GM12891 (cell line): ENCODE results near the gene SLC12A3.

ENCODE experiments used
- DNase-seq: peaks from one replicate; pipeline ENCODE4 v3.0.0; 2011; ENCODE audit warnings: low spot score; ENCODE audit not compliant: insufficient read length
- FAIRE-seq: peaks from 2 replicates; lab custom pipeline; 2011; peaks lifted over from hg19 to GRCh38; lab: Jason Lieb, UNC
- PAX5 ChIP-seq: IDR thresholded peaks from 2 replicates; pipeline ENCODE4 v1.6.1; 2011; ENCODE audit warnings: low read length, moderate library complexity, mild to moderate bottlenecking; ENCODE audit not compliant: insufficient read depth, severe bottlenecking
- POLR2A ChIP-seq: IDR thresholded peaks from 2 replicates; pipeline ENCODE4 v1.6.1; 2011; ENCODE audit warnings: low read depth, low read length, control low read depth
- POLR2AphosphoS5 ChIP-seq: IDR thresholded peaks from 2 replicates; pipeline ENCODE4 v1.6.1; 2011; ENCODE audit warnings: low read depth, low read length, control low read depth
- POU2F2 ChIP-seq: IDR thresholded peaks from 2 replicates; pipeline ENCODE4 v1.6.1; 2011; ENCODE audit warnings: low read depth, mild to moderate bottlenecking, control low read depth, low read length, moderate library complexity
- SPI1 ChIP-seq: IDR thresholded peaks from 2 replicates; pipeline ENCODE4 v1.6.1; 2011; ENCODE audit warnings: low read depth, low read length, control low read depth
- TAF1 ChIP-seq: IDR thresholded peaks from 2 replicates; pipeline ENCODE4 v1.6.1; 2011; ENCODE audit warnings: low read depth, low read length, control low read depth

The SLC12A3 gene

DNA sequence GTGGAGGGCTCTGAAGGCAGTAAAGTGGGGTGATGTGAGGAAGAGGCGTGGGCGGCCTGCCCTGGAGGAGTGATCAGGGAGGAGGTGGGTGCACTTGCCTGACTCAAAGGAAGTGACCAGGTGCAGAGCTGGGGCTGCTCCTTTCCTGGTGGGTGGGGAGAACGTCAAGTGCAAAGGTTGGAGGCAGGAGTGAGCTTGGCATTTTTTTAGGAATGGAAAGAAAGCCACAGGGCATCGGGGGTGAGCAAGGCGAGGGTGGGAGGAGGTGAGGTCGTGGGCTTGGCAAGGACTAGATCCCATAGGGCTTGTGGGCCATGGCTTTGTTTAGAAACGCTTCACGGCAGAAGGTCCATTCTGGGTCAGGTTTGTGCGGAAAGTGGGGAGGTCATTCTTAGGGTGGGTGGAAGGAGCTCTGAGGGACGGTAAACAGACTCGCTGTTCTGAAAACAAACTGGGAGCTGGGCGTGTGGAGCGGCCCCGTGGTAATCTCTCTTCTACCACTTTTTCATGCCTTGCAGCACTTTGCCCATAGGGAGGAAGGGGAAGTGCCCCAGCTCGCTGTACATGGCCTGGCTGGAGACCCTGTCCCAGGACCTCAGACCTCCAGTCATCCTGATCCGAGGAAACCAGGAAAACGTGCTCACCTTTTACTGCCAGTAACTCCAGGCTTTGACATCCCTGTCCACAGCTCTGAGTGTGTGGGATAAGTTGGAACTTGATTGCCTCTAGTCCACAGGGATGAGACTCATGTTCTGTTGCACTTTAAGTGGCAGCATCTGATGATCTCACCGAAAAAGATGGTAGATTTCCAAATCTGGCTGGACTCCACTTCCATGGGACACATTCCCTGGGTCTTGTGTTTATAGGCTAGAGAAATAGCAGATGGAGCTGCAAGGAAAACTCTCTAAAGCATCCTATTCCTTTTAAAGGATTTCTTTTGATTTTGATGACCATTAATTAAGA lies 48.0 kb downstream of the SLC12A3 start:
- TF ChIP-seq SPI1 (peak; percentile 55), POLR2A (no peak)
- FAIRE-seq: peak; percentile 56
- no peak for DNase-seq

DNA sequence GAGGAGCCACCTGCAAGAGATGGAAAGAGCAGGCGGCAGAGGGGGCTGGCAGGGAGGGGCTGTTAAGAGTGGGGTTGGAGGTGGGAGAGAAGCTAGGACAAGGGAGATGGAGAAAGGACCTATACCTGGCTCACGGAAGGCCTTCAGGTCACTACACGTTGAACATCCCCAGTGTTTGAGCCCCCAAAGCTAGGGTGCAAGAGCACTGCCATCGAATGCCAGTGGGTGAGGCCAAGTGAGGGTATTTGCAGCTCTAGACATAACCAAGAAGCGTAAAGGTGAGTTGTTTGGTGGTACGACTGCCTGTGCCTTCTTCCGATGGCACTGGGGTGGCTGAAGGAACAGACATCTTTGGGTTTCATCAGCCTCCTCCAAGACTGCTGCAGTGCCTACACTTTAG lies 49.9 kb downstream of the SLC12A3 start:
- no peak for TF ChIP-seq PAX5
- no peak for TF ChIP-seq POLR2A
- no peak for TF ChIP-seq POU2F2
- no peak for TF ChIP-seq TAF1
- TF ChIP-seq SPI1: no peak
- no peak for TF ChIP-seq POLR2AphosphoS5
- no peak for DNase-seq
- no peak for FAIRE-seq

DNA sequence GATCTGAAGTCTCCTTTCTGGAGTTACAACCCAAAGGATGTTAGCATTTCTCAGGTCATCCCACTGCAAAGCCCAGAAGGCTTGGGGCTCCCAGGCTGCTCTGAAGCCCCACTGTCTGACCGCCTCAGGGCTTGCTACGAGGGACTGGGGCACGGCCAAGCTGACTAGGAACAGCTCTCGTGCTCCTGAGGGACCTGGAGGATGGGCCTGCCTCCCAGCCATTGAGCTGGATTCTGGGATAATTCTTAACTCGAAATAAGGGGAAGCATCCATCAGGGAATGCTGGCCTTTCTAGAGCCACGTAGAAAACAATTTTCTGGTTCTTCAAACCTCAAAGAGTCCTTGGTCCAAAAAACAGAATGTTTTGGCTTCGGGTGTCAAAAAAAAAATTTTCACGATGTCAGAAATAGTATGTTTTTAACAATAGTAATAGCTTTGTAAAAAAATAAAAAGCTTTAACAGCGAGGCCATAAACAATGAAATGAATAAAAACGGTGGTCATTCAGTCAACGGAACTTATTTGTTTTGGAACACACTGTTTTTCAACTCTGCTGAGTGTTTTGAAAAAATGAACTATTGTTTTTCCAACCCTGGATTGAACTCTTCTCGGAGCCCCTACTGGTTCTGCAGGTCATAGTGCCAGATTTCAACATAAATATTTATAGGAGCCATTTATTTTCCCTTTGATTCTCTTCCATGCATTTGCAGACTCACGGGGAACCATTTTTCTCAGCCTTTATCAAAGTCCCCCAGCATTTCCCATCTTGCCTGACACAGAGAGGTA lies 50.5 kb downstream of the SLC12A3 start:
- DNase-seq: no peak
- TF ChIP-seq TAF1 (no peak), POU2F2 (no peak), POLR2A (no peak), POLR2AphosphoS5 (no peak), PAX5 (no peak), SPI1 (no peak)
- FAIRE-seq: no peak

DNA sequence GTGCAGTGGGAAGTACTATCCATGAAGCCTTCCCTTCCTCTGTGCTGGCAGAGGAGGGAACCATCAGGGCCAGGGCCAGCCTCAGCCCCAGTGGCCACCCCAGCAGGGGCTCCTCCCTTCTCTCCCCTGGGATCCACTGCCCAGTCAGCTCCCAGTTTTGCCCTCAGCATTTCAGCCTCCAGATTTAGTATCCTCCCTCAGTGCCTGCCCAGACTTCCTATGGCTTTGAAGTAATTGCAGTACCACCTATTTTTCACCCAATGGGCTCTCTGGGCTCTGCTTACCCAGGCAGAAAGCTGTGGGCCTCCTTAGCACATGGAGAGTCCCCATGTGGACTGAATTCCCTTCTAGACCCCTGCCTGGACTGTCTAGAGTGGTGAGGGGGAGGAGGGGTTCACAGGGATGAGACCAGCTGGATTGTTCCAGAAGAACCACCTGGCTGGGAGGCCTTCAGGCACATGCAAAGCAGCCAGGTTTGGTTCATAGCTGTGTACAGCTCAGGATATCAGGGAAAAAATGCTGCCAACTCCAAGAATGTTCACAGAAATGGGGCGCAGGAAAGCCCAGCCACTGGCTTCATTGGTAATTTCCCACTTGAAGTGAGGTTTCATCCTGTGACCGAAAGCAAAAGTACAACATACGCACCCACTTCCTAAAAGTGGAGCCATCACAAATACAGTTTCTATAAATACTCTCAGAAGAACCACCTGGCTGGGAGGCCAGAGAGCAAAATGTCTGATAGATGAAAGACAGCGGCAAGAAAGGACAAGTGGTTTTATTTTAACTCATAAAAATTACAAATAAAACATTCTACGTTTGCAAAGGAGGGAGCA lies 51.8 kb downstream of the SLC12A3 start:
- DNase-seq (no peak), FAIRE-seq (peak; percentile 89)
- no peak for TF ChIP-seq PAX5
- TF ChIP-seq SPI1: peak; percentile 92
- peak; percentile 40; the same call in 1 of the 2 replicates for TF ChIP-seq POU2F2

DNA sequence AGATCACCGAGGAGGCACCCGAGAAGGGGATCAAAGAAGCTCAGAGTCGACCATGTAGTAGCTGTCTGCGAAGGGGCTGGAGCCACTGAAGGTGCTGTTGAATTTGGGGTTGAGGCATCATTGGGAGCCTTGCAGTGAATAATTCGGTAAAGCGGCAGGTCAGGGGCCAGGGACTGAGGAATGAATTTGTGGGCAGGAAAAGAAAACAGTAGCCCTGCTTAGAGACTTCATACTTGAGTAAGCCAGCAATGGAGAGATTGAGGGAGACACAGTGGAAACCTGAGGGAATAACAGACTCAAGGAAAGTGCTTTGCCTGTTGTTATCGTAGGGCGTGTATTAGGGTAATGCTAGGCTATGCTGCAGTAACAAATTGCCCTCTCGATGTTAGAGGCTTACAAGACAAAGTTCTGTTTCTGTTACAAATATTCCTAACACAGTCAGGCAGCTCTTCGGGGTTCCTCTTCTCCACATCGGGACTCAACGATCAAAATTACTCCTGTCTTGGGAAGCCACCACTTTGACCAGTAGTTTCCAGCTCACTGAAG lies 53.5 kb downstream of the SLC12A3 start:
- TF ChIP-seq POLR2A (no peak), SPI1 (no peak)
- DNase-seq: no peak
- FAIRE-seq: no peak

DNA sequence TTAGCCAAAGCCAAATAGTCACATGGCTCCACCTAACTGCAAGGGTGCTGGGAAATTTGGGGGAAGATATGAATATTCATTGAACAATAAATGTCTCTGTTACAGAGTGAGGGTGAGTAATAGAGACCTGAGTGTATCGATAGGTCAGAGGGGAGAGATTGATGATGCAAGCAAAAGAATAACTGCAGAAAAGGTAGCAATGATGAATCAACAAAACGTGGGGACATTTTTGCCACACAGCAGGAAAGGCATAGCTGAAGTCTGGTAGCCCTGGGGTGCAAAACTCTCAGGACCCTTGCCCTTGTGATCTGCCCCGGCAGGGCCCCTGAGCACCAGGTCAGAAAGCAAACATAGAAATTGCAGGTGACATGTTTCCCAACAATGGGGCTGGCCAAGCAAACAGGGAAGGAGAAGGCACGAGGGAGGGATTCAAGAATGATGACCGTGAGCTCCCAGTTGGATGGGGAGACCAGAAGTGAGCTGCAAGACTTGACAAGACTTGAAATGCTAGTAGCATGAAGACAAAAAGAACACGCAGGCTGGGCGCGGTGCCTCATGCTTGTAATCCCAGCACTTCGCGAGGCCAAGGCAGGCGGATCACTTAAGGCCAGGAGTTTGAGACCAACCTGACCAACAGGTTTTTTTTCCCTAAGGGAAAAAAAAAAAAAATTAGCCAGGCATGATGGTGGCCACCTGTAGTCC lies 54.2 kb downstream of the SLC12A3 start:
- TF ChIP-seq POLR2AphosphoS5: no peak
- no peak for TF ChIP-seq POLR2A
- no peak for TF ChIP-seq TAF1
- TF ChIP-seq POU2F2: peak; percentile 89
- no peak for TF ChIP-seq SPI1
- no peak for TF ChIP-seq PAX5
- no peak for DNase-seq

DNA sequence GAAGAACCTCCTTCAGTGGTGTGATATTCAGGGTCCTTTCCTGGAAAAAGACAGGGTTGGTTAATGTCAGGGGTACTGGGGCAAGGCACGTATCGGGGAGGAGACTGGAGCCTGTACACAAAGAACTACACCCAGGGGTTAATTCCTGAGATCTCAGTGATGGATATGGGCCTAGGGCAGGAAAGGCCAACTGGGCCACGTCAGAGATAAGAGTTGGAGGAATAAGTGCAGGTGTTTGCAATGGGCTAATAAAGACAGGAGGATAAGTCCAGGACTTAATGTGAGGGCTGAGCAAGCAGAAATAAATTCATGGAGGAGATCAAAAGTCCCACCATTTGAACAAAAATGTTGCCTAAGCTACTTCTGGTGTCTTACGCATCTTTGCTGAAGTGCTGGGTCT lies 56.6 kb downstream of the SLC12A3 start:
- TF ChIP-seq TAF1: no peak
- no peak for TF ChIP-seq POLR2A
- no peak for TF ChIP-seq POU2F2
- no peak for TF ChIP-seq PAX5
- TF ChIP-seq SPI1: no peak
- no peak for TF ChIP-seq POLR2AphosphoS5
- DNase-seq: no peak
- FAIRE-seq: no peak

More for the DNA sequence above, 54.2 kb downstream of the SLC12A3 start:
- FAIRE-seq: no peak

DNA sequence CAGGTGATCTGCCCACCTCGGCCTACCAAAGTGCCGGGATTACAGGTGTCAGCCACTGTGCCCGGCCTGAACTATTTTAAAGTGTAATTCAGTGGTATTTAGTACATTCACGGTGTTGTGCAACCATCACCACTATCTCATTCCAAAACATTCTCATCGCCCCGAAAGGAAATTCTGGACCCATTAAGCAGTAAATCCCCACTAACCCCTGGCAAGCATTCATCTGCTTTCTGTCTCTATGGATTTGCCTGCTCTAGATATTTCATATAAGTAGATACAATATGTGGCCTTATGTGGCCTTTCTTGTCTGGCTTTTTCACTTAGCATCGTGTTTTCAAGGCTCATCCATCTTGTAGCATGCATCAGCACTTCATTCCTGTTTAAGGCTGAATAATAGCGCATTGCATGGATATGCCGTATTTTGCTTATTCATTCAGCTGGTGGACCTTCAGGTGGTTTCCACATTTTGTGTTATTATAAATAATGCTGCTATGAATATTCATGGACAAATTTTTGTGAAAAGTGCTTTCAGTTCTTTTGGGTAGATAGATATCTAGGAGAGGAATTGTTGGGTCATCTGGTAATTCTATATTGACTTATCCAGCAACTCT lies 58.6 kb downstream of the SLC12A3 start:
- DNase-seq: no peak
- FAIRE-seq: no peak
- TF ChIP-seq PAX5 (no peak), SPI1 (no peak), POLR2A (no peak), POU2F2 (no peak), POLR2AphosphoS5 (no peak), TAF1 (no peak)

DNA sequence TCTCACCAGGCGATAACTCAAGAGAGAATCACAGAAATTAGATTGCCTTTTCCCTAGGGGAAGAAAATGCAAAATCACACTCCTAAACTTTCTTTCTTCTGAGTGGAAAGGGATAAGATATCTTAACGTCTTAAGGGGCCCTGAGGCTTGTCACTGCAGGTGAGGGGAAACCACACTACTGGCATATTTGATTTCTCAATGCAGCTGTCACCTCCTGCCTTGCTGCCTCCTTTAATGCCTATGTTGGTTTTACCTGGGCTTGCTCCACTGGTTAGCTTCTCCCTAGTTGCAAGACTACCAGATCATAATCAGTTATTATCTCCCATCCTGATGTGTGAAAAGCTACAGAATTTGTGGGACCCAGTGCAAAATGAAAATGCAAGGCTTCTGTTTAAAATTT lies 62.5 kb downstream of the SLC12A3 start:
- DNase-seq: no peak
- no peak for FAIRE-seq
- TF ChIP-seq POLR2AphosphoS5: no peak
- no peak for TF ChIP-seq PAX5
- TF ChIP-seq TAF1: no peak
- no peak for TF ChIP-seq POLR2A
- TF ChIP-seq POU2F2: no peak
- TF ChIP-seq SPI1: no peak
